GM13977 (cell line): ENCODE measurements around the gene RAD17.

ENCODE experiments used
- DNase-seq: peaks from one replicate; pipeline ENCODE4 v3.0.0; 2012; ENCODE audit warnings: low spot score
- in situ Hi-C: fragments of 300-500 bp; cut with MboI; formaldehyde crosslinking; loops from one replicate; pipeline ENCODE4 v1.12.0; 2022; ENCODE audit warnings: low sequenced_read_pairs, low pct_unique_long_range_greater_than_20kb, mixed read lengths, inconsistent platforms; ENCODE audit not compliant: unreplicated experiment
- TF ChIP-seq, protein P1 (sequence below): IDR thresholded peaks from 2 replicates; pipeline ENCODE4 v1.5.1; 2012; ENCODE audit warnings: mild to moderate bottlenecking, control low read depth; ENCODE audit not compliant: insufficient read depth; ENCODE audit errors: extremely low read depth, missing control alignments

RAD17 gene

DNA sequence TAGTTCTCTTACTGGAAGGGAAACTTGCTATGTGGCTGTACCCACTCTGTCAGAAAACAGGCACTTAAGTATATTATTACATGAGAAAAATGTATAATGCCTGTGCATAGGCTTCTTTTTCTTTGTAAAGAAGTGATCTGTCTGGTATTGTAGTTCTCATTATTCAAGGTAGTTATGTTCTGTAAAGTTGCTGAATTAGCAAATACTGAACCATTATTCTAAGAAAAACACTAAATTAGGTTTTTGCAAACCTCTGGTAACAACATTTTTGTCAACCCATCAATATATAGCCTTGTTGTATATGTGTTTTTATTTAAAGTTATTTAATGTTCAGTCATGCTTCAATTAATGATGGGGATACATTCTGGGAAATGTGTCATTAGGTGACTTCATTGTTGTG, 8.8 kb downstream of the RAD17 start:
- in situ Hi-C loops = no loop called here
- TF ChIP-seq, protein P1, sequence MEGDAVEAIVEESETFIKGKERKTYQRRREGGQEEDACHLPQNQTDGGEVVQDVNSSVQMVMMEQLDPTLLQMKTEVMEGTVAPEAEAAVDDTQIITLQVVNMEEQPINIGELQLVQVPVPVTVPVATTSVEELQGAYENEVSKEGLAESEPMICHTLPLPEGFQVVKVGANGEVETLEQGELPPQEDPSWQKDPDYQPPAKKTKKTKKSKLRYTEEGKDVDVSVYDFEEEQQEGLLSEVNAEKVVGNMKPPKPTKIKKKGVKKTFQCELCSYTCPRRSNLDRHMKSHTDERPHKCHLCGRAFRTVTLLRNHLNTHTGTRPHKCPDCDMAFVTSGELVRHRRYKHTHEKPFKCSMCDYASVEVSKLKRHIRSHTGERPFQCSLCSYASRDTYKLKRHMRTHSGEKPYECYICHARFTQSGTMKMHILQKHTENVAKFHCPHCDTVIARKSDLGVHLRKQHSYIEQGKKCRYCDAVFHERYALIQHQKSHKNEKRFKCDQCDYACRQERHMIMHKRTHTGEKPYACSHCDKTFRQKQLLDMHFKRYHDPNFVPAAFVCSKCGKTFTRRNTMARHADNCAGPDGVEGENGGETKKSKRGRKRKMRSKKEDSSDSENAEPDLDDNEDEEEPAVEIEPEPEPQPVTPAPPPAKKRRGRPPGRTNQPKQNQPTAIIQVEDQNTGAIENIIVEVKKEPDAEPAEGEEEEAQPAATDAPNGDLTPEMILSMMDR = no peak
- no peak for DNase-seq

DNA sequence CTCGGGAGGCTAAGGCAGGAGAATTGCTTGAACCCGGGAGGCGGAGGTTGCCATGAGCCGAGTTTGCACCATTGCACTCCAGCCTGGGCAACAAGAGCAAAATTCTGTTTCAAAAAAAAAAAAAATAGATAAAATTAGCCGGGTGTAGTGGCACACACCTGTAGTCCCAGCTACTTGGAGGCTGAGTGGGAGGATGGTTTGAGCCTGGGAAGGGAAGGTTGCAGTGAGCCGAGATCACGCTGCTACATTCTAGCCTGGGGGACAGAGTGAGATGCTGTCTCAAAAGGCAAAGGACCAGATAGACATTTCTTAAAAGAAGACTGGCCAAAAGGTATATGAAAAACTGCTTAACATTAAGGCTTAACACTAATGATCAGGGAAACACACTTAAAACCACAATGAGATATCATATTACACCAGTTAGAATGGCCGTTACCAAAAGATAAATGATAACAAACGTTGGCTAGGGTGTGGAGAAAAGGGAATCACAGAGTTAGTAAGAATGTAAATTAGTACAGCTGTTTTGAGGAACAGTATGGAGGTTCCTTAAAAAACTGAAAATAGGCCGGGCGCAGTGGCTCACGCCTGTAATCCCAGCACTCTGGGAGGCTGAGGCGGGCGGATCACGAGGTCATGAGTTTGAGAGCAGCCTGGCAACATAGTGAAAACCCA, 35.2 kb downstream of the RAD17 start:
- in situ Hi-C loops = no loop called here
- TF ChIP-seq, protein P1 = no peak
- DNase-seq = no peak

DNA sequence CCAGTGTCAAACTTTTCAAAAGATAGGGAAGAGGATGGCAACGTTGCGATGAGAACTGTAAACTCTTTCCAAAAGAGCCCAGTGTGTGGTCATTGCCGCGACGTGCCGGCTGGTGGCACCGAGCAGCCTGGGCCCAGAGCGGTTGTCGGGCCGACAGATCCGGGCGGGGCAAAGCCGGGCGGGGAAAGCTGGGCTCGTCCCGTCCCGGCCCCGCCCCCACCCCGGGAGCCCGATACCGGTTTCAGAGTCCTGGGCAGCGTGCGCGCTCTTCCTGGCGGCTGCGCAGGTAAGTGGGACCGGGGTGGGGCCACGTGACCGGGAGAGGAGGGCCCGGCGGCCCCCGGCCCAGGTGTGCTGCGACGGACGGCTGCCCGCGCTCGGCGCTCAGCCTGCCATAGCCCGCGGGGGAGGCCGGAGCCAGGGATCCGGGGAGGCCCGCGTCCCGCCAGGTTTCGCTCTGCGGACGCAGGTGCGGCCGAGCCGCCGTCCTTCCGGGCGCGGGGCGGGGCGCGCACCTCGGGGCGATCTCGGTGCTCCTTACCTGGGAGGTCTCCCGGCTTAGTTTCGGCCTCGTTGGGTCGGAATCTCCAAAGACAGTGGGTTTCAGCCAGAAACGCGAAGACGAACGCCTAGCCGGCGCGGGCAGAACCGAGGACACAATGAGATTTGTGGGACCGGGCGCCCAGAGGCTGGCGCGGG, 45.4 kb downstream of the RAD17 start, which contains the start of gene MARVELD2:
MARVELD2 (plus strand) TSS at position 232 of the 699 bp plus-strand sequence. CDS start 4,270 bp downstream, outside the sequence.
- peak; percentile 82 for DNase-seq
- in situ Hi-C loops = no loop called here
- TF ChIP-seq, protein P1 = peak; percentile 54

GRCh38 chr5:69415584-69415958, 46.0 kb downstream of the RAD17 start:
- TF ChIP-seq, protein P1 = no peak
- in situ Hi-C loops = no loop called here
- DNase-seq = peak; percentile 30

DNA sequence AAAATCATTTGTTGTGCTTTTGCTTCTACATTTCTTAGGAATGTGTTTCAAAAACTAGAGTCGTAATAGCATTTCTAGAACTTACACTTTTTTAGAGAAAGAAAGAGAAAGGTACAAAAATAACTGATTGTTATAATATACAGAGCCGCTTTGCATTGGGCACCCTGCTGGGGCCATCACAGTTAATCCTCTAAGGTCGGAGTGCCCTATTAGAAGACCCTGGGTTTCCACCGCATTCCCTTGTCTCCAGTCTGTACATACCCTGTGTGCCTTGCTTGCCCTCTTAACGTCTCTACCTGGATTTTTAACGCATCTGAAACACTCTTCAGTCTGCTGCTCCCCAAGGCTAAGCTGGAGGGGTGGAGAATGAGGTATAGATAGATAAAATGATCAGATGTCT, 46.6 kb downstream of the RAD17 start:
- TF ChIP-seq, protein P1 = no peak

DNA sequence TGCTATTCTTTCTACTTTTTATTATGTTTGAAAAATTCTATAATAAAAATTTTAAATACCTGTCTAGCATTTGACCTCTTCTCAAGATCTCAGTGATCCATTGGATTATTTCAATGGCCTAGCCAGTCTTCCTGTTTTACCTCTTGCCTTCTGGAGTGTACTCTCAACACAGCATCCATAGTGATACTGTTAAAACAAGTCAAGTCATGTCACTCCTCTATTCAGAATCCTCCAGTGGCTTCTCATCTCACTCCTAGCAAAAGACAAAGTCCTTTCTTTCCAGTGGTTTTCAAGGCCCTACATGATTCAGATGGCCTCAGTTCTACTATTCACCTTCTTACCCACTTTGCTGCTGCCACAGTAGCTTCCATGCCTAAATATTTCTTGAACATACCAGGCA, 47.1 kb downstream of the RAD17 start:
- DNase-seq = no peak

More for the DNA sequence above, 46.6 kb downstream of the RAD17 start:
- no peak for DNase-seq
- in situ Hi-C loops = no loop called here

More for the DNA sequence above, 47.1 kb downstream of the RAD17 start:
- TF ChIP-seq, protein P1 = no peak
- in situ Hi-C loops = no loop called here
